ENCODE data around the gene CCR5.

DNA sequence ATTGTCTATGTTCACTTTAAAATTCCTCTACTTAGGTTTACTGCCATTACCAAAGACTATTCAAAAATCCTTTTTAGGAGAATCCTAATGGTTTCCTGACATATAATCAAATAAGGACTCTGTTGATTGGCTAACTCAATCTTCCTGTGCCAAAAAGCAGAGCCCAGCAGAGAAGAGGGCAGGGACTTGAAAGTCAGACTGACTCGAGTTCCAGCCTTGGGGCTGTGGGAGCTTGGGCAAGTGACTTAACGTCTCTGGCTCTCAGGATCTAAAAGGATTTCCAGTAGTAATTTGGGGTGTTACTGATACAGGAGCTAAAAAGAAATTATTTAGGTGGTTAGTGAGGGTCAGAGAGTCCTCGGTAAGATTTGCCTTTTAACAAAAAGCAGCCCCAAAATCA is 10.9 kb downstream of the CCR5 start:
- TF ChIP-seq, protein P1, sequence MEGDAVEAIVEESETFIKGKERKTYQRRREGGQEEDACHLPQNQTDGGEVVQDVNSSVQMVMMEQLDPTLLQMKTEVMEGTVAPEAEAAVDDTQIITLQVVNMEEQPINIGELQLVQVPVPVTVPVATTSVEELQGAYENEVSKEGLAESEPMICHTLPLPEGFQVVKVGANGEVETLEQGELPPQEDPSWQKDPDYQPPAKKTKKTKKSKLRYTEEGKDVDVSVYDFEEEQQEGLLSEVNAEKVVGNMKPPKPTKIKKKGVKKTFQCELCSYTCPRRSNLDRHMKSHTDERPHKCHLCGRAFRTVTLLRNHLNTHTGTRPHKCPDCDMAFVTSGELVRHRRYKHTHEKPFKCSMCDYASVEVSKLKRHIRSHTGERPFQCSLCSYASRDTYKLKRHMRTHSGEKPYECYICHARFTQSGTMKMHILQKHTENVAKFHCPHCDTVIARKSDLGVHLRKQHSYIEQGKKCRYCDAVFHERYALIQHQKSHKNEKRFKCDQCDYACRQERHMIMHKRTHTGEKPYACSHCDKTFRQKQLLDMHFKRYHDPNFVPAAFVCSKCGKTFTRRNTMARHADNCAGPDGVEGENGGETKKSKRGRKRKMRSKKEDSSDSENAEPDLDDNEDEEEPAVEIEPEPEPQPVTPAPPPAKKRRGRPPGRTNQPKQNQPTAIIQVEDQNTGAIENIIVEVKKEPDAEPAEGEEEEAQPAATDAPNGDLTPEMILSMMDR (conservative IDR thresholded peaks at IDR 0.05 in 1 of 2, IDR thresholded peaks at IDR 0.05 in 1 of 2; ENCODE audit: extremely low read depth in 1 of 2, insufficient read depth in 1 of 2, low read depth in 1 of 2, low read length in 2 of 2): no peak
- no peak for TF ChIP-seq EZH2 (IDR thresholded peaks at IDR 0.05; ENCODE audit: borderline replicate concordance, low read length)

Measured in mammary epithelial cell (primary cell).